Fibroblast of villous mesenchyme (primary cell): ENCODE results near the gene SENP6. TPM values are rescaled to one million over a fixed set of nuclear protein-coding genes. Genes with fewer than 3 reads are reported as not detected.

ENCODE experiments used
- DNase-seq: peaks from one replicate; pipeline ENCODE4 v3.0.0-alpha.2; 2010; ENCODE audit warnings: low read depth
- H3K4me3 ChIP-seq: 2 replicates; pipeline ENCODE4 v1.5.1; 2011; ENCODE audit warnings: low read depth, mild to moderate bottlenecking, low read length
- total RNA-seq: library from RNA; depleted of rRNA; stranded (reverse); fragments of >200 nt; gene quantifications from 2 replicates; pipeline ENCODE4 v1.2.3, GENCODE V29; 2012
- TF ChIP-seq, protein P1 (sequence below): IDR thresholded peaks from 2 replicates; pipeline ENCODE4 v1.5.1; 2012; ENCODE audit warnings: low read depth, mild to moderate bottlenecking, low read length; ENCODE audit not compliant: insufficient read depth

Gene SENP6
- total RNA-seq, 1 donor, result 113 TPM

DNA sequence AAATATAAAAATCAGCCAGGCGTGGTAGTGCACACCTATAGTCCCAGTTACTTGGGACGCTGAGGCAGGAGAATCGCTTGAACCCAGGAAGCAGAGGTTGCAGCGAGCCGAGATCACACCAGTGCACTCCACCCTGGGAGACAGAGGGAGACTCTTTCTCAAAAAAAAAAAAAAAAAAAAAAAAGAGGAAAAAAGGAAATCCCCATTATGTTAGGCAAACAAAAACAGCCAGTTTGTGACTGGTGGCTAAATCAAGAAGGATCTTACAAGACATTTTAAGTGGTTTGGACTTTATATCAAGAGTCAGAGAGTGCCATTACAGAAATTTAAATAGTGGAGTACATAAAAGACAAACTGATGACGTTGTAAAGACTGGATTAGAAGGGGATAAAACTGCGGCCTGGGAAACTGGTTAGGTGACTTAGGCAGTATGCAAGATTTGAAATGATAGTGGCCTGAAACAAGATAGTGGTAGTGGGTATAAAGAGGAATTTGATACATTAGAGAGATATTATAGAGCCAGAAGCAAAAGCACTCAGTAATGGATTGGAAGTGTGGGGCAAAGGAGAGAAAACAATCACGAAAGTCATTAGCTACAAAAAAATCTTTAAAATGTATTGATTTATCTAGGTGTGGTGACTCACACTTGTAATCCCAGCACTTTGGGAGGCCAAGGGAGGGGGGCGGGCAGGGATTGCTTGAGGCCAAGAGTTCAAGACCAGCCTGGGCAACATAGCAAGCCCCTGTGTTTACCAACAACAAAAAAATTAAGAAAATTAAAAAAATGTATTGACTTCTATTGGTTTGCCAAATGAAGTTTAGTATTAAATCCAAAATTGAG lies 145.7 kb downstream of the SENP6 start:
- H3K4me3 ChIP-seq, result no peak overlapping the region
- DNase-seq, result no peak
- TF ChIP-seq, protein P1, sequence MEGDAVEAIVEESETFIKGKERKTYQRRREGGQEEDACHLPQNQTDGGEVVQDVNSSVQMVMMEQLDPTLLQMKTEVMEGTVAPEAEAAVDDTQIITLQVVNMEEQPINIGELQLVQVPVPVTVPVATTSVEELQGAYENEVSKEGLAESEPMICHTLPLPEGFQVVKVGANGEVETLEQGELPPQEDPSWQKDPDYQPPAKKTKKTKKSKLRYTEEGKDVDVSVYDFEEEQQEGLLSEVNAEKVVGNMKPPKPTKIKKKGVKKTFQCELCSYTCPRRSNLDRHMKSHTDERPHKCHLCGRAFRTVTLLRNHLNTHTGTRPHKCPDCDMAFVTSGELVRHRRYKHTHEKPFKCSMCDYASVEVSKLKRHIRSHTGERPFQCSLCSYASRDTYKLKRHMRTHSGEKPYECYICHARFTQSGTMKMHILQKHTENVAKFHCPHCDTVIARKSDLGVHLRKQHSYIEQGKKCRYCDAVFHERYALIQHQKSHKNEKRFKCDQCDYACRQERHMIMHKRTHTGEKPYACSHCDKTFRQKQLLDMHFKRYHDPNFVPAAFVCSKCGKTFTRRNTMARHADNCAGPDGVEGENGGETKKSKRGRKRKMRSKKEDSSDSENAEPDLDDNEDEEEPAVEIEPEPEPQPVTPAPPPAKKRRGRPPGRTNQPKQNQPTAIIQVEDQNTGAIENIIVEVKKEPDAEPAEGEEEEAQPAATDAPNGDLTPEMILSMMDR, result no peak

DNA sequence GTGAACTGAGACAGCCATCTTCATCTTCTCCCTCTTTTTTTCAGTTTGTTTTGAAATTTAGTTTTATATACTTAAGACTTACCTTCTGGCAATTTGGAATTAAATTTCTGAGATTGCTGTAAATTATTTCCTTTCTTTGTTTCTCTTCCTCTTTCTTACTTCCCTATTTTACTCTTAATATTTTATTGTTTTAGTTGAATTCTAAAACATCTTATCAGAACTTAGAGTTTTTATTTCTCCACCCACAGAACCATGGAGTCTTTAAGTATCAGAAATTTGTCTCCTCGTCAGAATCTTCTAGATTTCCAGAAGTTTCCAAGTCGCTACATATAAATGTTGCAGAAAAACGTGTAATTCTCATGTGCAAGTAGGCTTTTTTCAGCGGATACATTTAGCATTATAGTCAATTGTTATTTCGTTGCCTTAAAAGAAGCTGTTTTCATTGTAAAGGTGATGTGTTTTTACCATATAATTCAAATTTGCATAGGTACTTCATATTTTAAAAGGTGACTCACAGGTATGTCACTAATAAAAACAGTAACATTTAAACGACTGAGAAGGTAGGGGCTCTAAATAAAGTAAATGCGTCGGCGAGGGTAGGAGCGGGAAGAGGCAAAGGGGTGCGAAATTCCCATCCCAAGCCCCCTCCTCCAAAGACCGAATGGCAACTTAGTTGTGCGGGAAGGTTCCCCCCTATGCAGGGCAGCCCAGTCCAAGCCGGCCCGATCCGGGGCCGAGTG lies 146.5 kb downstream of the SENP6 start:
- DNase-seq, result no peak
- peak overlapping the region; percentile 90 for H3K4me3 ChIP-seq
- TF ChIP-seq, protein P1, result no peak

DNA sequence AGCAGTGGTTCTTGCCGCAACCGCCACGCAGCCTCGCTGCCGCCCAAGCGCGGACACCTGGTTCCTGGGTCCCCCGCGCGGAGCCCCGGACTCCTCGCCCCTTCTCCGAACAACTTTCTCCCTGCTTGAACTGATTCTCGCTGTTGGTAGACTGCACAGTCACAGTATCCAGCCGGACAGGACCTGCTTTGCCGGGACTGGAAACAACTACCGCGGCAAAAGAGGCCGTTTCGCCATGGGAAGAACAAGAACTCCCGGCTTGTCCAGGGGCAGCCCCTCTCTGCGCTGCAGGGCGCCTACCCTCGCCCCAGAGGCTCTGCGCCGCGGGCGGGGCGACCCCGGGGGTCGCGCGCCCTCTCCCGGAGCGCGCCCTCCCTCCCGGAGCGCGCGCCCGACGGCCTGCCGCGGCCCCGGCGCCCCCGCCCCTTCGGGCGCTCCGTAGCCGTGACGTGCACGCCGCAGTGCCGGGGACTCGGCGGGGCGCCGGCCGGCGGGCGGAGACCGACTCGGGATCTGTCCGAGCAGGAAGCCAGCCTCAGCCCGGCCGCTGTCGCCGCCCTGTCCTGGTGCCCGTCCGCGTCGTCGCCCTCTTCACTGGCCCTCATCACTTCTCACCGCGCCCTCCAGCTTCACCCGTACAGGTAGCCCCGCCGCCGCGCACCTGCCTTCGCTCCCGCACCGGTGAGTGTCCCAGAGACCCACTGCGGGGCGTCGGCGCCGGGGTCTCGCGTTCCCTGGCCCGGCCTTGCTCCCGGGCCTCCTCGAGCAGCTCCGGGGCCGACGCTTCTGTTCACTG lies 147.3 kb downstream of the SENP6 start, which contains the start of gene MYO6:
Gene MYO6 (plus strand): TSS at position 497 of the 796 bp plus-strand sequence. CDS start 68,309 bp downstream, outside the sequence.
- H3K4me3 ChIP-seq, result peak within 1 kb of the TSS; percentile 90
- peak; percentile 53 for DNase-seq
- TF ChIP-seq, protein P1, result no peak

DNA sequence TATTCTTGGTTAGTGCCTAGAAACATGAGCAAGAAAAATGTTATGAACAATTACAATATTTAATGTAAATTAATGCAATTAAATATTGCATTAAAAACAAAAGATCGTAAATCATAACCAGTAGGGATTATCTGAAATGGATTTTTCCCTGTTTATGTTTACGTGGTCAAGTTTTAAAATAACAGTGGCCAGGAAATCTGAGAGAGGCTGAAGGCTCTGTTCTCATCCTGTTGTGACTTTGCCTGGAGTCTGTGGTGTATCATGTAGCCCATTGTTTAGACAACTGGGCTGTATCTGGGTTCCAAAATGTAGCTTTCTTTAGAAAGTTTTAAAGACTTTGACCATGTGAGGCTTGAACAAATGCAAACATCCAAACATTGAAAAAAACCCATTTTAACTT lies 149.8 kb downstream of the SENP6 start:
- no peak overlapping the region for H3K4me3 ChIP-seq
- peak; percentile 92 for DNase-seq
- TF ChIP-seq, protein P1, result no peak

DNA sequence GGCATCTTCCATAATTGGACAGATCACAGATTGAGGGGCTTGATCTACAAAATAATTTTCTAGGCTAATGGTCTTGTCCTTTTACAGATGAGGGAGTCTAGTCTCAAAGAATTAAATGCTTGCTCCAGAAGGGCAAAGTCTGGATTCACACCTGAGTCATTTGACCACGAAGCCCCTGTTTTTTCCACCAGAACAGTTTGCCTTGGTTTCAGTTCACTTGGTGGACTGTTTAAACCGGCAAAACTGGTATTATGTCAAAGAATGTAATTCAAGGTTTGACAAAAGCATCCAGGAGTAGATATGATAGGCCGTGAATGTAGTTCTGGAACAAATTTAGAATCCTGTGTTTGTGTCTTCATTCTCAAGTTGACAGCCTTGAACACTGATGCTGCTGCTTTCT lies 150.7 kb downstream of the SENP6 start:
- H3K4me3 ChIP-seq, result no peak overlapping the region
- TF ChIP-seq, protein P1, result no peak
- DNase-seq, result no peak

DNA sequence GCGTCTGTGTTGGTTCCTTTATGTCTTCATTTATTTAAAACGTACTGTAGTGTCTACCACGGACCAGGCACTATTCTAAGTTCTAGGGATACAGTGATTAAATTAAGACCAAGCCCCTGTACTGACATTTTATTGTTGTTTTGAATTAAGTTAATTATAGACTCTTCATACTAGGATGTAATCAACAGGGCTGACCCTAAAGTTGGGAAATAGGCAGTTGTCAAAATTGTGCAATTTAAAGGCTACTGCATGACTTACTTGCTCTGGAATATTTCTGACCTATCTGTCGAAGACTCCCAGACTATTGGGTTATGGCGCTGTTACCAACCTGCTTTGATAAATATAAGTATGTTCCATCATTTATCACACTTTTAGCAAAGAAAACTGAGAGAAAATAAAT lies 154.0 kb downstream of the SENP6 start:
- TF ChIP-seq, protein P1, result no peak
- H3K4me3 ChIP-seq, result no peak overlapping the region
- peak; percentile 76 for DNase-seq
